ENCODE results near the gene CELSR2. TPM values are rescaled to one million over a fixed set of nuclear protein-coding genes. Genes with fewer than 3 reads are reported as not detected.

The CELSR2 gene
- total and polyA plus RNA-seq, 2 experiments from 2014 or later: 11.2 to 35.1 TPM

- no peaks in the 10 kb centered on the region; the same call in 1 of the 3 replicates for H3K9me3 Mint-ChIP-seq
- H3K4me1 Mint-ChIP-seq: peaks cover 53% of the 10 kb centered on the region
- peaks cover 49% of the 10 kb centered on the region for H3K36me3 Mint-ChIP-seq (ENCODE audit: low read depth)
- Histone ChIP-seq H3K4me1 (ENCODE audit: insufficient read depth) (peaks cover 54% of the 10 kb centered on the region), H3K4me2 (peak overlapping the region; percentile 77; the same call in 1 of the 2 replicates), H2AFZ (no peak overlapping the region), H3K4me3 (no peak overlapping the region), H3K27ac (ENCODE audit: low read depth) (peak overlapping the region; percentile 89), H3K36me3 (ENCODE audit: insufficient read depth) (peaks cover 39% of the 10 kb centered on the region), H4K20me1 (replicated peaks; ENCODE audit: insufficient read depth) (no peaks in the 10 kb centered on the region), H3K9me2 (ENCODE audit: insufficient read depth) (no peaks in the 10 kb centered on the region), H3K79me2 (replicated peaks; ENCODE audit: insufficient read depth) (no peaks in the 10 kb centered on the region), H3F3A (replicated peaks; ENCODE audit: low read depth) (peaks cover 32% of the 10 kb centered on the region), H3K27me3 (ENCODE audit: insufficient read depth) (no peaks in the 10 kb centered on the region)
- ATAC-seq: no peak
- TF ChIP-seq ZNF462 (CRISPR knock-in tag; IDR thresholded peaks at IDR 0.05) (no peak), CTCF (conservative IDR thresholded peaks at IDR 0.05; ENCODE audit: low read depth in 2 of 2) (no peak), EZH2phosphoT487 (IDR thresholded peaks at IDR 0.05; ENCODE audit: unreplicated experiment) (no peak), NANOG (IDR thresholded peaks at IDR 0.05; ENCODE audit: borderline replicate concordance) (no peak)
- DNase-seq (ENCODE audit: low spot score): no peak
- H3K27me3 Mint-ChIP-seq (ENCODE audit: insufficient read depth, low read depth, poor library complexity): peaks cover 20% of the 10 kb centered on the region
- no peak overlapping the region; the same call in 2 of the 3 replicates for H3K4me3 Mint-ChIP-seq
- no peak overlapping the region; the same call in 1 of the 2 replicates for H3K27ac Mint-ChIP-seq
Observed at GRCh38 chr1:109238382-109238781, 11.0 kb upstream of the CELSR2 start.
